OCI-LY7 (cell line): Measurements from ENCODE around the gene MAML3. TPM values are rescaled to one million over a fixed set of nuclear protein-coding genes. Genes with fewer than 3 reads are reported as not detected.

Source experiments
- BruUV-seq: library from RNA; stranded (reverse); fragments of 400-500 nt; replicated peaks from 2 replicates; lab custom pipeline; 2021; lab: Mats Ljungman, UMichigan
- CTCF ChIA-PET: fragments of 300-600 bp; sonication (Branson Sonifier 250); formaldehyde crosslinking; loops from one replicate; lab custom pipeline; 2022; ENCODE audit warnings: antibody characterized with exemption; ENCODE audit not compliant: unreplicated experiment; lab: Charles Lee
- POLR2A ChIA-PET: fragments of 300-600 bp; sonication (Branson Sonifier 250); formaldehyde crosslinking; loops from one replicate; lab custom pipeline; 2022; ENCODE audit warnings: antibody characterized with exemption; lab: Charles Lee
- DNase-seq: peaks from one replicate; pipeline ENCODE4 v3.0.0-alpha.2; 2015; ENCODE audit warnings: low spot score
- H2AFZ ChIP-seq: fragments of 200-600 bp; sonication (generic), shearing (Covaris generic); 2 replicates; pipeline ENCODE4 v1.6.1; 2014; ENCODE audit warnings: mild to moderate bottlenecking, antibody characterized with exemption, low read length, moderate library complexity
- H3K27ac ChIP-seq: fragments of 200-600 bp; sonication (generic); 2 replicates; pipeline ENCODE4 v1.5.1; 2014; ENCODE audit warnings: mixed run types, low read depth, mild to moderate bottlenecking, moderate library complexity, low read length, inconsistent platforms; ENCODE audit not compliant: poor library complexity, severe bottlenecking
- H3K36me3 ChIP-seq: fragments of 200-600 bp; sonication (generic); 2 replicates; pipeline ENCODE4 v1.6.1; 2014; ENCODE audit warnings: mild to moderate bottlenecking, antibody characterized with exemption, low read length, moderate library complexity, mixed read lengths; ENCODE audit not compliant: insufficient read depth
- H3K4me1 ChIP-seq: fragments of 200-600 bp; sonication (generic); 2 replicates; pipeline ENCODE4 v1.5.1; 2014; ENCODE audit warnings: mild to moderate bottlenecking, low read length; ENCODE audit not compliant: insufficient read depth, poor library complexity, severe bottlenecking
- H3K4me2 ChIP-seq: fragments of 200-600 bp; sonication (generic); 2 replicates; pipeline ENCODE4 v1.6.1; 2014; ENCODE audit warnings: mild to moderate bottlenecking, low read length
- H3K4me3 ChIP-seq: fragments of 200-600 bp; sonication (generic); 2 replicates; pipeline ENCODE4 v1.5.1; 2014; ENCODE audit warnings: mild to moderate bottlenecking, low read depth, low read length; ENCODE audit not compliant: poor library complexity, severe bottlenecking
- H3K79me2 ChIP-seq: fragments of 200-600 bp; sonication (generic); 2 replicates; pipeline ENCODE4 v1.6.1; 2016; ENCODE audit warnings: low read depth, mild to moderate bottlenecking, low read length, moderate library complexity, mixed read lengths; ENCODE audit not compliant: insufficient read depth
- H3K9me2 ChIP-seq: fragments of 200-600 bp; sonication (generic); 2 replicates; pipeline ENCODE4 v1.6.1; 2016; ENCODE audit warnings: mild to moderate bottlenecking, low read length, mixed read lengths; ENCODE audit not compliant: insufficient read depth
- H3K9me3 ChIP-seq: fragments of 200-600 bp; sonication (generic); 2 replicates; pipeline ENCODE4 v1.6.1; 2014; ENCODE audit warnings: mild to moderate bottlenecking, mixed run types, low read length, mixed read lengths
- H4K20me1 ChIP-seq: fragments of 200-600 bp; sonication (generic); 2 replicates; pipeline ENCODE4 v1.6.1; 2014; ENCODE audit warnings: mild to moderate bottlenecking, antibody characterized with exemption, low read length, moderate library complexity, mixed read lengths; ENCODE audit not compliant: insufficient read depth
- CTCF ChIP-seq: fragments of 200-600 bp; sonication (generic); conservative IDR thresholded peaks from 2 replicates; pipeline ENCODE4 v1.5.1; 2014; ENCODE audit warnings: mild to moderate bottlenecking, antibody characterized with exemption, low read length, moderate library complexity, mixed read lengths
- EZH2phosphoT487 ChIP-seq: fragments of 200-600 bp; sonication (generic); IDR thresholded peaks from 2 replicates; pipeline ENCODE4 v1.6.1; 2018; ENCODE audit warnings: low read depth, borderline replicate concordance, mild to moderate bottlenecking, mixed run types, antibody characterized with exemption, low read length, moderate library complexity, mixed read lengths
- intact Hi-C: fragments of 100-400 bp; cut with micrococcal nuclease; formaldehyde crosslinking; loops from one replicate; pipeline ENCODE4 v1.10.0; 2022; ENCODE audit not compliant: unreplicated experiment
- total RNA-seq, 2 experiments: library from RNA; depleted of rRNA in 1 of 2; stranded (reverse); fragments of >200 nt in 1 of 2; shearing (Covaris generic) in 1 of 2; gene quantifications; 2 replicates each; pipeline ENCODE4 v1.2.3, GENCODE V29; 2014 to 2022

MAML3 gene
- total RNA-seq, 2 experiments from 2014 or later, result 0.80 to 1.2 TPM

- ChIA-PET POLR2A (no interaction called here), CTCF (no interaction called here)
- TF ChIP-seq CTCF (no peak), EZH2phosphoT487 (no peak)
- H3K4me3 ChIP-seq, result no peak overlapping the region
- no peaks in the 10 kb centered on the region for H3K36me3 ChIP-seq
- no peaks in the 10 kb centered on the region for H3K4me1 ChIP-seq
- no peaks in the 10 kb centered on the region for H3K79me2 ChIP-seq
- BruUV-seq, result no TSS peak
- no peaks in the 10 kb centered on the region for H4K20me1 ChIP-seq
- intact Hi-C loops, result no loop called here
- no peak for DNase-seq
- H3K9me2 ChIP-seq, result no peaks in the 10 kb centered on the region
- H3K4me2 ChIP-seq, result no peak overlapping the region
- no peaks in the 10 kb centered on the region for H3K9me3 ChIP-seq
- no peak overlapping the region for H3K27ac ChIP-seq
- H2AFZ ChIP-seq, result no peak overlapping the region
Observed at GRCh38 chr4:139846766-139847165, 307.2 kb downstream of the MAML3 start.

GRCh38 chr4:139845453-139846093, 308.4 kb downstream of the MAML3 start:
- CTCF ChIA-PET, result no interaction called here
- BruUV-seq, result no TSS peak
- TF ChIP-seq CTCF (no peak), EZH2phosphoT487 (no peak)
- Histone ChIP-seq H3K79me2 (no peaks in the 10 kb centered on the region), H3K9me2 (no peaks in the 10 kb centered on the region), H3K36me3 (no peaks in the 10 kb centered on the region), H3K4me2 (no peak overlapping the region), H4K20me1 (no peaks in the 10 kb centered on the region), H3K27ac (no peak overlapping the region), H3K4me1 (no peaks in the 10 kb centered on the region), H3K9me3 (no peaks in the 10 kb centered on the region), H3K4me3 (no peak overlapping the region), H2AFZ (no peak overlapping the region)
- intact Hi-C loops, result no loop called here
- POLR2A ChIA-PET, result interaction anchor here (0.6 kb wide), 1 partner anchor 1206 kb away, joined by 3 read pairs; no protein-coding TSS in a partner anchor
- DNase-seq, result no peak

GRCh38 chr4:139844459-139845036, 309.4 kb downstream of the MAML3 start:
- Histone ChIP-seq H3K9me2 (no peaks in the 10 kb centered on the region), H3K79me2 (no peaks in the 10 kb centered on the region), H4K20me1 (no peaks in the 10 kb centered on the region), H3K4me3 (no peak overlapping the region), H3K36me3 (no peaks in the 10 kb centered on the region), H3K4me1 (no peaks in the 10 kb centered on the region), H3K27ac (no peak overlapping the region), H3K9me3 (no peaks in the 10 kb centered on the region), H2AFZ (no peak overlapping the region), H3K4me2 (no peak overlapping the region)
- no TSS peak for BruUV-seq
- POLR2A ChIA-PET, result no interaction called here
- DNase-seq, result no peak
- no peak for TF ChIP-seq CTCF
- no peak for TF ChIP-seq EZH2phosphoT487
- intact Hi-C loops, result no loop called here
- CTCF ChIA-PET, result no interaction called here
